HG02870 (cell line): ENCODE data around the gene ZNF687.

ENCODE experiments used
- ATAC-seq: cut with Tn5 transposase; IDR thresholded peaks from one replicate; pipeline ENCODE4 v1.9.1; 2021; ENCODE audit warnings: mild to moderate bottlenecking, moderate library complexity; ENCODE audit not compliant: unreplicated experiment

The ZNF687 gene

GRCh38 chr1:151311589-151312331 lies 29.7 kb downstream of the ZNF687 start:
- no peak for ATAC-seq

- no peak for ATAC-seq
Measured at GRCh38 chr1:151312411-151312810, 30.3 kb downstream of the ZNF687 start.

GRCh38 chr1:151312826-151313225 lies 30.7 kb downstream of the ZNF687 start:
- ATAC-seq: no peak

- no peak for ATAC-seq
Measured at GRCh38 chr1:151313501-151313900, 31.4 kb downstream of the ZNF687 start.

- ATAC-seq: no peak
Measured at GRCh38 chr1:151314137-151314875, 32.2 kb downstream of the ZNF687 start.

GRCh38 chr1:151315565-151316235 lies 33.6 kb downstream of the ZNF687 start:
- ATAC-seq: no peak

GRCh38 chr1:151318975-151319374 lies 36.9 kb downstream of the ZNF687 start:
- ATAC-seq: no peak

GRCh38 chr1:151324390-151324930 lies 42.4 kb downstream of the ZNF687 start:
- ATAC-seq: no peak

- ATAC-seq: no peak
Measured at GRCh38 chr1:151325231-151325630, 43.1 kb downstream of the ZNF687 start.

GRCh38 chr1:151325646-151326429 lies 43.7 kb downstream of the ZNF687 start:
- no peak for ATAC-seq

- ATAC-seq: peak; percentile 51
Measured at GRCh38 chr1:151326619-151327222, 44.6 kb downstream of the ZNF687 start.

GRCh38 chr1:151327223-151327902 lies 45.3 kb downstream of the ZNF687 start, which contains the start of gene PI4KB:
Gene PI4KB, minus strand, starts transcription at chr1:151327416. Its CDS starts 10,935 bp downstream, at chr1:151316481.
- ATAC-seq: peak; percentile 74

- ATAC-seq: no peak
Measured at GRCh38 chr1:151327903-151328674, 46.0 kb downstream of the ZNF687 start.

GRCh38 chr1:151334822-151335221 lies 52.7 kb downstream of the ZNF687 start:
- no peak for ATAC-seq

- ATAC-seq: no peak
Measured at GRCh38 chr1:151336556-151336955, 54.5 kb downstream of the ZNF687 start.

- ATAC-seq: no peak
Measured at GRCh38 chr1:151340870-151341754, 59.0 kb downstream of the ZNF687 start.
